CD4-positive, alpha-beta T cell treated with Interleukin-17A for 4 hours (primary cell): ENCODE data around the gene RPP25.

Source experiments
- DNase-seq: peaks from one replicate; pipeline ENCODE4 v3.0.0-alpha.2; 2020; ENCODE audit warnings: mixed read lengths

Gene RPP25, protein sequence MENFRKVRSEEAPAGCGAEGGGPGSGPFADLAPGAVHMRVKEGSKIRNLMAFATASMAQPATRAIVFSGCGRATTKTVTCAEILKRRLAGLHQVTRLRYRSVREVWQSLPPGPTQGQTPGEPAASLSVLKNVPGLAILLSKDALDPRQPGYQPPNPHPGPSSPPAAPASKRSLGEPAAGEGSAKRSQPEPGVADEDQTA

DNA sequence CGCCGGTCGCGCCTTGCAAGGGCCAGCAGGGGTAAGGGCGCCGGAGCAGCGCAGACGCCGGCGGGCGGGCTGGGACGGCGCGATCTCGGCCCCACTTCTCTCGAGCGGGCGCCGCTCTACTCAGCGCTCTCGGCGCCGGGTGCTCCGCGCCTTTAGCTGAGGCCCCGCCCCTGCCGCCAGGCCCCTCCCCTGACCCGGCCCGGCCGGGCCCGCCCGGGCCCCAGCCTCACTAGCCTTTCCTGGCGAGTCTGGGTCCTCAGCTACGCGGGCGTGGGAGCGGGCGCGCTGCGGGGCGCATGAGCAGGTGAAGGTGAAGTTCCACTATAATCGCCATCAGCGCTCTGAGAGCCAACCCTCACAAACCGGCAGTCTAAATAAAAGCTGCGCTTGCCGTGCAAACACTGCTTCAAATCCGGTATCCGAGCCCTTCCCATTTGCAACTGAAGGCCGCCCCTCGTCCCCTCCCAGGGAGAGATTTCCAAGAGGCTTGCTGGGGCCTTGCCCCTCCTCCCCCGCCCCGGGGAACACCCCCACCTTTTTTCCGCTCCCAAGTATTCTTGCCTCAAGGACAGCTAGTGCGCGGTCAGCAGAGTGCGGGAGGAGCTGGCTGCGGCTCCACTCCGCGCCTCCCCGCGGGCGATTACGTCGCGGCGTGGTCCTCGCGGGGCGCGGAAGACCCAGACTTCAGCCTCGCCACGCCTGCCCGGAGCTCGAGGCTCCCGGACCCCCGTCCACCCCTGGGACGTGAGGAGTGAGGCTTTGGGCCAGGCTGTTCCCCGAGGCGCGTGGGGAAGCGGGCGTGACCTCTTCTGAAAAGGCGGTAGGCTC lies at the start of gene RPP25:
TSS of gene RPP25 (minus strand) at position 125 of the 828 bp plus-strand sequence. CDS start 189 bp downstream, outside the sequence.
- peak; percentile 80 for DNase-seq

DNA sequence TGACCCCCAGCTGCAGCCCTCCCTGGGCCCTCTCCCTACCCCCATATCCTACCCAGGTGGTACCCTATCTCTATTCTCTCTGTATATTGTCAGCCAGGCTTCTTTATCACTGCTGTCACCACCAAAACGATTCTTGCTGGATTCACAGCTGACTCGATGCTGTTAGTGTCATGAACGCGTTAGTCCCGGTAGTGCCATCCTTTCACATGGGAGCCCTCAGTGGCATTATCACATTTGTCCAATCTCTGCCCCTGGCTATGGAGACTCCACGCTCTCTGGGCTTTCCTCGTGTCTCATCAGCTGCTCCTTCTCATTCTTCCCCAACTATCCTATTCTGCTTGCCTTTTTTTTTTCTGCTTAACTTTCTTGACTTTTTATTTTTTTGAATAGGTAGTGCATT lies 45.8 kb upstream of the RPP25 start:
- no peak for DNase-seq

DNA sequence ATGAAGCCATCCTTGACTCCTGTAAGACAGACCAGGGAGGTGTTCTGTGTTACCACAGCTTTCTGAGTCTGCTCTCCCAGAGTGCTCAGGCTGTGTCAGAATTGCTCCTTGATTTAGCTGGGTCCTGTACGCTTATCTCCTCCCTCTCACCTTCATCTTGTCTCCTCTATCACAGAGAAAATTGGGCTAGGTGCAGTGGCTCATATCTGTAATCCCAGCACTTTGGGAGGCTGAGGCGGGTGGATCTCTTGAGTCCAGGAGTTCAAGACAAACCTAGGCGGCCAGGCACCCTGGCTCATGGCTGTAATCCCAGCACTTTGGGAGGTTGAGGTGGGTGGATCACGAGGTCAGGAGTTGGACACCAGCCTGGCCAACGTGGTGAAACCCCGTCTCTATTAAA lies 44.7 kb upstream of the RPP25 start:
- no peak for DNase-seq

DNA sequence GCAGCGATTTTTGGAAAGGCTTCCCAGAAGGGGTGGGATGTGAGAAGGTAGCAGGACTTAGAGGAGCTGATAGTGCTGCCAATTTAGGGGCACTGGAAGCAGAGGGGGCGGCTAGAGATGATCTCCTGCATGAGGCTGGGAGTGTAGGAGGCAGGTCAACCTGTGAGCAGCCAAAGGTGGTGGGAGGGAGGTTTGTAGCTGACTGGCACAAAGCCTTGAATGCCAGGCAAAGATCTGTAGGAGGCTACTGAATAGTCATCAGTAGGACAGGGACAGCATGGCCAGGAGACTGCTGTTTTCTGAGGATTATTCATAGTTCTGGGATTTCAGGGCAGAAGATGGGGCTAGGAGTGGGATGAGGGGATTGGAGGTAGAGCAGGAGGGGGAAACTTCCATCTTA lies 41.0 kb upstream of the RPP25 start:
- DNase-seq, result no peak

DNA sequence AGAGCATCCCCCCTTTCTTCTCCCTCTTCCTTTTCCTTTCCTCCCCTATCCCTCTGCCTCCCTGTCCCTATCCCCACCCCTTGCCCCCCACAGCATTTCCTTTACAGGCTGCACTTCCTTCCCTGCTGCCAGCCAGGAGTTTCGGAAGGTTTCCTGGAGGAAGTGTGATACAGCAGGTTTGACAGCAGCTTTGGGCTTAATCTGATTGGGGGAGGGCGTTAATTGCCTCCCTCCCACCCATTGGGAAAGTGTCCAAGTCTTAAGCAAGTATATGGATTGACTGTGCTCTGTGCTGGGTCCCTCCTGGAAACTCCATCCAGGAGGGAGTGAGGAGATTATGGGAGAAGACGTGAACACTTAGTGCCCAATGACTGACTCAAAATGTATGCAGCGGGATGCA lies 40.6 kb upstream of the RPP25 start:
- DNase-seq, result no peak

DNA sequence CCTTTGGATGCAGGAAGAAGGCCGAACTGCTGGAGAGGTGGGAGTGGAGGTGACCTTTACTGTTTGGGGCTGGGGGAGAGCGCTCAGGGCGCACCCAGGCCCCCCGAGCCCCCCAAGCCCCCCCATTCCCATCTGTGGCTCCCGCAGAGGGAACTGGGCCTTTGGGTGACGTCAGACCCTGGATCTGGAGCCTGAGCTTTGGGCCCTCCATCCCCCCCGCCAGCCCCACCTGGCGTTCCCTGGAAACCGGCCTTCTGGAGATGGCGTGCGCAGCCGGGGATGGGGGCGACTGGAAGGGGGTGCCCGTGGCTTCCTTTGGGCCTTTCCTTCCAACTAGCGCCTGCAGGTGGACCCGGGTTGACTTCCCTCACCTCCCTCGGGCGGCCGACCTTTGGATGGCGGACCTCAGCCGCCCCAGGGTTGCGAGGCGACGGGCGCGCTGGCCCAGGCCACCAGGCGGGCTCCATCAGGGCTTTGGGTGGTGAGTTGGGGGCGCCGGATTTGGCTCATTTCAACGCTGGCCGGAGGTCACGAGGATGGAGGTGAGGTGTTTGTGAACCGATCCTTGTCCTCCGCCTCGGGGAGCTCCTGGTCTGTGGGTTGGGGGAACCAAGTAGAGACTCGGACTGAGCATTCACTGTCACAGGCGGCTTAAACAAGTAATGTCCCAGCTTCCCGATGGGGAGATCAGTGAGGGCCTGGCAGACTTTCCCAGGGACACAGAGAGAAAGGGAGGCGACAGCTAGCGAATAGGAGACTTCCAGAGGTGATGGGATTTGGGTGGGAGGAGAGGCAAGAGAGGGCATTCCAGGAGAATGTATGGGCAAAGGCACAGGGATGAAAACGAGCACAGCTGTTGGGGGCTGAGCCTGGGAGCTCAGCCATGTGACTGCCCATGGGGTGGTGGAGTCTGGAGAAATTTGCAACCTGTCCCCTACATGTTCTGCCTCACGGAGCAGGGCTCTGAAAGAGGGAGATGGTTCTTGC lies 39.5 kb upstream of the RPP25 start:
- no peak for DNase-seq

DNA sequence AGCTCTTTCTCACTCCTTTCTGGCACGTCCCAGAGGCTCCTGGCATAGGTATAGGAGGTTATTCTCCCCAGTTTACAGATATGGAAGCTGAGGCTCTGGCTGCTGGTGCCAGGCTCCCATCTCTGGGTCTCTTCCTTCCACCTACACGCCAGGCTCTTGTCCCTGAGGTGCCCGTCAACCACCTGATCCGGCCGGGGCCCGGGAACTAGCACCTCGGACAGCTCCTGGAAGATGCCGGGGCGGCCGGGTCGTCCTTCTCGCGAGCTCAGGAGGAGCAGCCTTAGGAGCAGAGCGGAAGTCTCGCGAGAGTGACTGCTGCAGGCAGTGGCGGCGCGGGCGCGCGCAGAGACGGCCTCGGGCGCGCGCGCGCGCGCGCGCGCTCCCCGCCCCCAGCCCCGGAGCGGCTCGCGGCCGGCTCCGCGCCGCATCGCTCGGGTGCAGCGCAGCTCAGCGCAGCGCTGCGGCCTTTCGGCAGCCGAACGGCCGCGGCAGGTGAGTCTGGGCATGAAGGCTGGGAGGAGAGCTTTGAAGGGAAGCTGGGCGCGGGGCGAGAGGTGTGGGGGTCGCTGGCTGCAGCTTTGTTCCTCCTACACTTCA lies 38.7 kb upstream of the RPP25 start, which contains the start of gene SCAMP5:
TSS of gene SCAMP5 (plus strand) at position 382 of the 597 bp plus-strand sequence. CDS start 16,277 bp downstream, outside the sequence.
- DNase-seq, result peak; percentile 90

DNA sequence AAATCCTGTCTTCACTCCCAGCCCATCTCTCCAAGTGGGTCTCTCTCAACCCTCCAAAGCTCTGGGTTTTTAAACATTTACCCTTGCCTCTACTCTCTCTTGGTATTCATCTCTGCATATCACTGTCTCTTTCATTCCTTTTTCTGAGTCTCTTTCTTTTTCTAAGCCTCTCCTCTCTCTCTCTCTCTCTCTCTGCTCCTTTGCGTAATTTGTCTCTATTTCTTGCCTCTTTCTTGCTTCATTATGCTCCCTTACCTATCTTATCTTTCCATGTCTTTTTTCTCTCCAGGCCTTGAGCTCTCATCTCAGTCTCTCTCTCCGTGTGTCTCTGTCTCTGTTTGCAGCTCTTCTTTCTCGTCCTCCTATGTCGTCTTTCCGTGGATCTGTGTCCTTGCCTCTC lies 38.1 kb upstream of the RPP25 start:
- no peak for DNase-seq

DNA sequence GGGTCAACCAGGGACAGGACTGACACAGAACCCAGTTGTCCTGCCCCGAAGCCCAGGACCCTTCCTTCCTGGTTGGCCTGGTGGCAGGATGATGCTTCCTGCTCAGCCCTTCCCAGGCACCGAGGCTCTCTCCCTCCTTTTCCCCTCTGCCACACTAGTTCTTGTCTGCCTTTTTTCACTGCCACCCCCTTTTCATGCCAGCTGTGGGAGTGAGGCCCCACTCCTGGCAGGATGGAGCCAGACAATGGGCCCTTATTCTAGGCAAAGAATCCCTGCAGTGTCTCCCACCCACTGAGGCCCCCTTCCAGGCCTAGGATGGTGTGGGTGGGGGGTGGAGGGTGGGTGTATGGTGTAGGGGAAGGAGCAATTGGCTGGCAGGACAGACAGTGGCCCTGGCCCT lies 37.7 kb upstream of the RPP25 start:
- DNase-seq, result no peak

DNA sequence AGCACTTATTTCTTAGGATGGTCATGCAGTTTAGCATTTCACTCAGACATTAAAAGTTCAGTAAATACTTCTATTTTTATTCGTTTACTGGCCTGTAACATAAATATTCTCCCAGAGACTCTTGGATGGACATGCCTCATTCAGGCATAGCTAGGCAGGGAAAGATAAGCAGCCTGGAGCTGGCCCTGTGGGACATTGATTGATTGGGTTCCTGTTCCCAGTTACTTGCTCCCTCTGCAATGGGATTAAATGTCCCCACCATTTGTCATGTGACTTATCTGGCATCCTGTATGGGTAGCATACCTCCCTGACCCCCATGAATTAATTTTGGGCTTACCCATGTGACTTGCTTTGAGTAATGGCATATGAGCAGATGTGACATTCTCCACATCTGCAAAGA lies 36.0 kb upstream of the RPP25 start:
- no peak for DNase-seq

DNA sequence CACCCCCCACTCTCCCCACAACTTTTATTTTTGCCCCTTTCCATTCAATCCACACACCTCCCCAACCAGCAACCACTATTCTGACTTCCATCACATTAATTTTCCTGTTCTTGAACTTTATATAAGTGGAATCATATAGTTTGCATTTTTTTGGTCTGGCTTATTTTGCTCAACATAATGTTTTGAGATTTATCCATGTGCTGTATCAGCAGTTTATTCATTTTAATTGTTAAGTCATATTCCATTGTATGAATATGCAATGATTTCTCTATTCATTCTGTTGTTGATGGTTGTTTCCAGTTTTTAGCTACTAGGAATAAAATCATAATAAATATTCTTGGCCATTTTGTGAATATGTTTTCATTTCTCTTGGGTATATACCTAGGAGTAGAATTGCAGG lies 33.0 kb upstream of the RPP25 start:
- DNase-seq, result no peak

DNA sequence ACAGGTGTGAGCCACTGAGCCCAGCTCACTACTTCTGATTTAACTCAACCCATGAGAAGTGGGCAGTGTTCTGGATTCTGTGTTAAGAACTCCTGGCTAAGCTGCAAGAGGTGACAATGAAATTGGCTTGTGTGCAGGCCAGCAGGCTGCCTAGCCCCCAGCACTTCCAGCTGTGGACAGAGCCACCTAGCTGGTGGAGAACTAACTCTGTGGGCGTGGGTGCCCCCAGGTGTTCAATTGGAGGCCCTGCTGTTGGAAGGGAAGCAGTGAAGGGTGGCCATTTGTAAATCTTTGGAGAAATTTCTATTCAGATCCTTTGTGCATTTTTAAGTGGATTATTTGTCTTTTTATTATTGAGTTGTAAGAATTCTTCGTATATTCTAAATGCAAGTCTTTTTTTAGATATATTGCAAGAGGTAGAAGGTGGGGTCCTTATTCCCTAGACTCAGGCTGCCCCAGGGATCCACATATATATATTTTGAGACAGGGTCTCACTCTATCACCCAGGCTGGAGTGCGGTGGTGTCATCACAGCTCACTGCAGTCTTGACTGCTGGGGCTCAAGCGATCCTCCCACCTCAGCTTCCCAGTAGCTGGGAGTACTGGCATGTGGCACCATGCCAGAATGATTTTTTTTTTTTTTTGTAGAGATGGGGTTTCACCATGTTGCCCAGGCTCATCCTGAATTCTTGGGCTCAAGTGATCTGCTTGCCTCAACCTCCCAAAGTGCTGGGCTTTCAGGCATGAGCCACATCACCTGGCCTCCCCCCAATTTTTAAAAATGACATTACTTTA lies 31.6 kb upstream of the RPP25 start:
- DNase-seq, result peak; percentile 42

DNA sequence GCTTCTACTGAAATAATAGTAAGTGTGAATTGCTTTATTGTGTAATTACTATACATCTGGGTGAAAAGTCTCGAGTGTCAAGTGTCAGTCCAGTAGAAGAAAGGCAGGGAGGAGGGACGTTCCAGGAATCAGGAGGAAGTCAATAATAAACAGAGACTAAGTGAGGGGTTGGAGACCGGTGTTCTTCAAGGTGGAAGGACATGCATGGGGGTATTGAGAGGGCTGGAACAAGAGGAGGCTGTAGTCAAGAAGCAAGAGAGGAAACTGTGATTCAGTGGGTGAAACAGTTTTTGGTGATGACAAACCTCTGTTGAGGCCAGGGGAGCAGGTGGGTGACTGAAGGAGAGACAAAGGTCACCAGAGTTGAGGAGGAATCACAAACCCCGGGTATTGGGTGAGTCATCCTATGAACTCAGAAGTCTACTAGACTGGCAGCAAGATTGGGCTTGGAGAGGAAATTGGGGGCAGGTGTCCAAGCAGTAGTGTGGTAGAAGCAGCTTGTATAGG lies 27.2 kb upstream of the RPP25 start:
- DNase-seq, result no peak

DNA sequence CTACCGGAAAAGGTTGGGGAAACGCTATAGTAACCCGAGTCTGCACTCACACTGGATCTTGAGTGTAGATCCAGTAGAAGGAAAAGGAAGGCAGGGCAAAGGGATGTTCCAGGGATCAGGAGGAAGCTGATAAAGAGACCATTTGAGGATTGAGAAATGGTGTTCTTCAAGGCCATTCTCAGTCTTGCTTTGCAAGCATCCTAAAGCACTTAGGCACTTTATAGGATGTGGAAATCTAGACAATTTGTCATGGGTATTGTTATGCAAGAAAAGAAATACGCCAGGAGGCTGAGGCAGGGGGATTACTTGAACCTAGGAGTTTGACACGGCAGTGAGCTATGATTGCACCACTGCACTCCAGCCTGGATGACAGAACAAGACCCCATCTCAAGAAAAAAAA lies 25.6 kb upstream of the RPP25 start:
- DNase-seq, result no peak

DNA sequence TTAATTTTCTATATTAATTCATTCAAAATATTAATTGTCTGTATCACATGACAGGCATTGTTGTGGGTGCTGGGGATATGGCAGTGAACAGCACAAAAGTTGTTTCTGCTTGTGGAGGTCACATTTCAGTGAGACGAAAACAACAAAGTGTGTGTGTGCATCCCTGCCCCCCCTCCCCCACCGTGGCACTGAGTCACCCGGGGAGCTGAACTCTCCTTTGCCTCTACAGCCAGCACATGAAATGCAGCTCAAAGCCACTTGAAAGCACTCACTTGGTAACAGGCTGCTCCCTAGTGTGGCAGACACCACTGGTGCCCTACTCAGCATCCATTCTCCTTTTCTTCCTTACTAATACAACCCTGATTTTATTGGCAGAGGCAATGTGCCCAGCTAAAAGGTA lies 21.9 kb upstream of the RPP25 start:
- DNase-seq, result peak; percentile 46

DNA sequence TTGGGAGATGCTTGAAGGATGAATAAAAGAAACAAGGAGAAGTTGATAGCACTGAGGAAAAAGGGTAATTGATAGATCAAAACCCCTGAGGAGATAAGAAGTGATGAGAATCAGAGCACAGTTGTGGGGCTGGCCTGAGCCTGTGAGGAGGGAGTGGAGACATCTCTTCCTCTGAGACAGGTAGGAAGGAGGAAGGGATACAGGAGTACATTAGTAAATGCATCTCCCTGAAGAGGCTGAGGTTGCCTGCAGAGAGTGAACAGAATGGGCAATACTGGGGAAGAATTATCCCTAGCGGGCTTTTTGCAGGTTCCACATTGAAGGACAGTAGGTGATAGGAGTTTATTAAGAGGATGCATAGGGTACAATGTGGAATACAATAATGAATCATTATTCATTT lies 21.5 kb upstream of the RPP25 start:
- DNase-seq, result no peak

DNA sequence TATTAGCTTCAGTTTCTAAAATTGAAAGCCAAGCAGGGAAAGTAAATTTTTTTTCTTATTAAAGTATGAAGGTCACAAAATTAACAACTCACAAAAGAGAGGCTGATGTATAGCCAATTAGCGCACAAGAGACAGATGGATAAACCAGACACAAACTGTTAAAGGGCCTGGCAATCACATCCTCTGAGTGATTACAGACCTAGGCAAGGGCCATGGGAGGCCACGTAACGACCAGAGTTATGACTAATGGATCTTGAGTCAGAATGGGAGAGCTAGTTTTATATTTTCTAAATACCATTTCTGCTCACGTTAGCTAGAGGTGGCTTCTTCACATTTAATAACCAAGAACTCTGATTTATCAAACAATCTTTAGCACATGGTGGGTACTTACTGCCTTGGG lies 21.0 kb upstream of the RPP25 start:
- no peak for DNase-seq

DNA sequence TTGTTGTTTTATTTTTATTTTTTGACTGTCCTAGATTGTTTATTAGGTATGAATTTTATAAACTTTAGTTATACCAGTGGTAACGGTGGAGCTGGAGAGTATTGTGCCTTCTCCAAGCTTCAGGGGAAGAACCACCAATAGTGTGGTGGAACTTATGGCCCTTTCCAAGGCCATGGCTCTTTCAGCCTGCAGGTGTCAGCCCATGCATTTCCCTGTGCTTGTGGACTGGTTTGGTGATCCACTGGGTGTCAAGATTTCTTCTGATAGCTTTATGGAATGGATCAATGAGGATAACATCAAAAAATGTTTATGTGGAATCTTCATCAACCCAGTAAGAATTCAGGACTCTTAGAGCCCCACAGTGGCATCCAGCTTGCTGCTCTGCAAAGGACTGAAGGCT lies 19.6 kb upstream of the RPP25 start:
- DNase-seq, result no peak

DNA sequence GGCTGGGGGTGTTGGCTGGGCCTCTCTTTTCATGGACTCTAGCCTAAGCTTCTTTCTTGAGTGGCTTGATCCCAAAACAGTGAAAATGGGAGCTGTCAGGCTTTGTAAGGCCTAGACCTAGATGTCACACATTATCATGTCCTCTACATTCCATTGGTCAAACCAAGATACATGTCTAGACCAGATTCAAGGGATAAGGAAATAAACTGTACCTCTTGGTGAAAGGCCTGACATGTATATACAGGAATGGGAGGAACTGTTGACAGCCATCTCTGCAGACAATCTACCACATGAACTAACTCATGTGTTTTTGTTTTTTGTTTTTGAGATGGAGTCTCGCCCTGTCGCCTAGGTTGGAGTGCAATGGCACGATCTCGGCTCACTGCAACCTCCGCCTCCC lies 11.1 kb upstream of the RPP25 start:
- no peak for DNase-seq

DNA sequence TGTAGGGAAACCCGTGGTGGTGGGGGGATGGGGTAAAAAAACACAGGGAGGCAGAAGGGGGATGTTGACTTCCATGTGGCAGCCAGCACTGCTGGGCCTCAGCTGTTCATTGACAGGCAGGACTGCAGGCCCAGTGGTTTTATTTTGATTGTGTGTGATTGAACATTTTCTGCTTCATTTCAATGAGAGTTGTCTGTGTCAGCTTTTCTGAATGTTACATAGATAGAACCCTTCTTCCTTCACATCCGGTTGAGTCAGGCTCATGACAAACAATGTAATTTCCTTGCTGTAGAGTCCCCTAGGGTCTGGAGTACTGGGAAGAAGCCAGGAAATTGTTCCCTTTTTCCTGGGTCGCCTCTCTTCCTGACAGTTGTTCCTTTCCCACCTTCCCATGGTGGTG lies 8.2 kb upstream of the RPP25 start:
- no peak for DNase-seq

DNA sequence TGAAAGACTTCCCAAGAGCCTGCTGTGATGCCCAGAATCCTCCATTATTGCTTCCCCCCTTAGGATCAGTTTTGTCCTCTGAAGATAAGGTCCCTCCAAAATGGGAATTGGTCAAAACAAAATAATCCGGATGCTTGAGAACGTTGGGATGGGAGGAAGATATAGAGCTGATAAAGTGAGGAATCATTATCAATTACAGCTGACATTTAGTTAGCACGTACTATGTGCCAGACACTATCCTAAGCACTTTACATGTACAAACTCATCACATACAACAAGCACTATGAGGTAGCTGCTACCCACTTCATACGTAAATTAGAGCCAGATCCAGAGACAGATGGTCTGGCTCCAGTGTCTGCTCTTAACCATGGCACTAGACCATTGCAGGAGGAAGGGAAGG lies 6.6 kb upstream of the RPP25 start:
- no peak for DNase-seq

DNA sequence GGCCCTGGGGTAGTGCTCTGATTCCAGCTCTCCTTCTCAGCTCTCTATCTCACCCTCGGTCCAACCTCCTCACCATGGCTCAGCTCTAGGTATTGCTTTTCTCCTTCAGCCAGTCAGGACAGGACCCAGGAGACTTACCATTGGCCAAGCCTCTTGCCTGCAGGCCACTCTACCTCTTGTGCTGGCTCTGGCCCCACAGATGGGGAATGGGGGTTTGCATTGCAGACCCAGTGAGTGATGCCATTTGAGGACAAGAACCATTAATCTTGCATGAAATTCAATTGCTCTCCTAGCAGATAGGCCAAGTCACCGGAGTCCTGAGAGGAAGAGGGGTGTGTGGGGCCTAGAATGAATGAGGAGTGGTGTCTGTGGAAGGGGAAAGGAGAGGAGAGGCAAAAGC lies 6.1 kb upstream of the RPP25 start:
- DNase-seq, result no peak
